Activated CD4-positive, CD25-positive, alpha-beta regulatory T cell treated with anti-CD3 and anti-CD28 coated beads, Interleukin-2, amount 50 U/mL, for 24 hours (primary cell): ENCODE data around the gene SMURF2.
A peak's percentile ranks its signal among the peaks of the same experiment; 100 is the strongest.

Experiments
- ATAC-seq, 2 donors: fragments of 150-1000 bp; cut with Tn5 transposase; one replicate each; pipeline ENCODE4 v1.10.0; 2021; ENCODE audit warnings: mild to moderate bottlenecking in 1 of 2, moderate library complexity in 1 of 2

Gene SMURF2

DNA sequence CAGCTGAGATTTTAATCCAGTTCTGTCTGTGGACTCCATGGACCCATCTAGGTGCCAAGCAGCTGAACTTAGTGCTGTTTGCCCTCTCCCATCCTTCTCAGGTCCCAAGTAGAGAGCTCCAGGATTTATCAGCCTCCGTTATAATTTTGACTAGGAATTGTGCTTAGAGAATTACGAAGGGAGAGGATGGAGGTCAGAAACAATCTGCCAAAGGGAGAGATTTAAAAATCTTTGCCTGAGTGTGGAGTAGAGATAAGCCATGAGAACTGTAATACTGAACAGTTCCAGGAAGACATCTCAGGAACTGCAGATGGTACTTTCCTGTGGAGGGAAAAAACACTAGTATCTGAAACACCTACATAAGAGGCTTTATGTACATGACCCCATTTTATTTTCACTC, 128.3 kb downstream of the SMURF2 start:
- no peak for ATAC-seq

DNA sequence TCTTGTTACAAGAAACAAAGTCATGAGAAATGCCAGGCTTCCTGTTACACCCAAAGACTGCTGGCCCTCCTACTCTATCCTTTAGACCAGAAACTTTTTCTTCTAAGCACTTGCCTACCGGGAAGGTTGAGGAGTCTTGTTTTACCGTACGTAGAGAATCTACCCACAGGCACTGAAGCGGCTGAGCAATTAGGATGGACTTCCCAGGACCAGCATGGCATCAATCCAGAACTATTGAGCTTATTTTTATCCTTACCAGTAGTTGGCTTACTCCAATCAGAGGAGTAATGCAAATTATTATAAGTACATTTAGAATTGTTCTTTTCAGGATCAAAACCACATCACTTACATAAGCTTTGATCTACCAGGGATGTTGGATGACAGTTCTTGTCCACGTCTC, 129.7 kb downstream of the SMURF2 start:
- ATAC-seq: no peak

- ATAC-seq: no peak
Observed at GRCh38 chr17:64531955-64532371, 130.1 kb downstream of the SMURF2 start.

DNA sequence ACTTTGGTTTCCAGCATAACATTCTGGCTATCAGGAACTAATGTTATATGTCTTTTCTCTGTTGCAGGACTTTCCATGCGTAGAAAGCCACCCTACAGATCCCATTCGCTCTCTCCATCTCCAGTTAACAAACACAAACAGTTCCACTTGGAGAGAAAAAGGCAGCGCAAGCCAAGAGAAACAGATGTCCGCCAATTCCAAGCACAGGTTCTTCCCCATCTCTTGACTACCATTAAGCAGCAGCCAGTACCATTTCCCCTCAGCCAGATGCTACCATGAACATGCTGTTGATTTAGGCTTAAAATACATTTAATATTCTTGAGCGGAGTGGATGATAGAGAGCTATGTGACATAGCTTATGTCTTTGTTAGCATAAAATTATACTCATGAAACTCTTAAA, 132.9 kb downstream of the SMURF2 start:
- ATAC-seq: no peak

DNA sequence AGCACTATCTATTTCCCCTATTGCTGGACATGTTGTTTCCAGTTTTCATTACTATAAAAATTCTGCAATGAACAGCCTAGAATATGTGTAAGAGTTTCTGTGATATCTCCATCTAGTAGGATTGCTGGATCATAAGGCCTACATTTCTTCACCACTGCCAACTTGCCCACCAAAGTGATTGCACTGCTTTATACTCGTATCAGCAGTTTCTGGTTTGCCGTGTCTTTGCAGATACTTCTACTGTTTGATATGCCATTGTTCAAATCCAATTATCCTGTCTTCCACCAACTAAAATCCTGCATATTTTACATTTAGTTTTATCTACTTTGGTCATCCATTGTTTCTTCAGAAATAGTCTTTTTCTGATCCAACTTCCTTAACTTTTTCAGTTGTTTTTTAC, 134.2 kb downstream of the SMURF2 start:
- ATAC-seq: no peak

- ATAC-seq: no peak
Observed at GRCh38 chr17:64520359-64520758, 141.7 kb downstream of the SMURF2 start.

DNA sequence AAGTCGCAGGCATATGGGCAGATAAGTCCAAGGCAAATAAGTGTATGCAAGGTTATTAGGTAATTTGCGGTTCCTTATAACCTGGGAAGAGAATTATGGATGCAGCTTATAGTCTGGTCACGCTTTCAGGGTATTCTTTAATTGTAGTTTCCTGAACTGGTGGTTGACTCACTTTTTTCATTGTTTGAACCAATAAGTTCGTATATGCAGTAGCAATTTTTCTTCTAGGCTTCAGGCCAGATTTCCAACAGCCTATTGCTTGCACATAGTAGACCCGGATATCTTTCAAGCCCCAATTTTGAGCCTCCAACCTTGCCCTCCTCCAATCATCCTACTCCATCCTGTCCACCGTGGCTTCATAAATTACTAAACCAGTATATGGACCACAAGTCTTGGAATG, 142.5 kb downstream of the SMURF2 start:
- ATAC-seq: no peak

DNA sequence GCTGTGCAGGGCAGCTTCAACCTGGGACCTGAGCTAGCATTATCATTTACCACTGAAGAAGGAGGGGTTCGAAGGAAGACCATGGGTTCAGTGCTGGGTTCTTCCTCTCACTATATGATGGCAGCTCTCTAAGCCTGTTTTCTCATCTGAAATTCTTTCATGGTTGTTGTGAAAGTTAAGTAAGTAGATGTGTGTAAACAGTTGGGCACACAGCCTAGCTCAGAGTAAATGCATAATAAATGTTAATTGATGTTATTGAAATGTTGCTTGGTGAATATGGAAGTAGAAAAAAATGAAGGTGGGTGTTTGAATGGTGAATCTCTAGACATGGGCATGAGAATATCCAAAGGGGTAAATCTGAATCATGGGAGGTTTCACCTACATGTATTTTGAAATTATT, 146.3 kb downstream of the SMURF2 start:
- ATAC-seq: no peak

DNA sequence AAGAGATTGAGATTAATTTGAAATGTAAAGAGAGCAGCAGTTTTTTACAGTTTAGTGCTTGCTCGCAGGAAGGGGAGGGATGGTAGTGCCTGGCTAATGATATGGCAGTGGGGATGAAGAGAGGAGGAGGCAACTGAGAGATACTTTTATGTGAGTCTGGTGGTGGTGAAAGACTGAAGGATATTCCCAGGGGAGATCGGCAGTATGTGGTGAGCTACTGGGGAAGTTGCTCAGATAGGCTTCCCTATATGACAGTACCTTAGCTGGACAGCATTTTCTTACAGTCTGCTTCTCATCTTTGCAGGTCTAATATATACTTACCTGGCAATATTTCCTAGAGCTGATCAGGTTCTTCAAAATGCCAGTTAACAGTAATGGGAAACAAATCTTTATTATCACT, 146.7 kb downstream of the SMURF2 start:
- no peak for ATAC-seq

GRCh38 chr17:64509179-64509578, 152.9 kb downstream of the SMURF2 start:
- no peak for ATAC-seq

- ATAC-seq: no peak
Observed at GRCh38 chr17:64508683-64509082, 153.4 kb downstream of the SMURF2 start.

- ATAC-seq: peak; percentile 18 to 19
Observed at GRCh38 chr17:64507413-64507782, 154.7 kb downstream of the SMURF2 start.

DNA sequence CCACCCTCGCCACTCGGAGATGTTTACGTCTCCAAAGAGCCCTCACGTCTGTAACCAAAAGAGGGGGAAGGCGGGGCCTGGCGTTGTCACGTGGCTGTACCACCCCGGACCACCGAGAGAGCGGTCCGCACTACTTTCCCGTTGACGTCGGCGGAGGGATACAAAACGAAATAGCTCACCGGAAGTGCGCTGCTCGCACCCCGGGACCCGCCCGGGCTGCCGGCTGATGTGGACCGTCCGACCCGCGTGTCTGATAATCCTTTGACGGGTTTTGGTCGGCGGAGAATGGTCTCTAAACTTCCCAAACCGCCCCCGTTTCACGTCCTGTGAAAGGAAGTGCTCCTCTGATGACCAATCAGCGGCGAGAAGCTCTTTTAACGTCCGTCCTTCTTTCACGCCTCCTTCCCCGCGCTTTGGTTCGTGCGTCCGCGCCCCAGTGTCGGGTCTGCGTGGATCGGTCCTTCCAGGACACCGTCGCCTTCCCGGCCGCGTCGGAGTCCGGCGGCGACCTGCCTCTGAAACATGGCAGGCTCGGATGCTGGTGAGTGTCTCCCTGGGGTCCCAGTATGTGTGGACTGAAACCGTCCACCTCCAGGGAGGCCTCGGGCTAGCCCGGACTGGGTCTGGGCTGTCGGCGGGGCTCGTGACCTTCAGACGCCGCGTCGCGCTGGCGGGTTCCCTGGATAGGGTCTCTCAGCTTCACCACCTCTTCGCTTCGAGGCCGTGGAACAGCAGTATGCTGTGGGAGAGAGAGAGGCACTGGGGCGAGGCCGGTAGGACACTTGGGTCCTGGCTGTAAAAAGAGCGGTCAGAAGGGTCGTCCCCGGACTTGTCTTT, 155.3 kb downstream of the SMURF2 start, which contains the start of gene CEP95:
CEP95 (plus strand) TSS at position 402 of the 837 bp plus-strand sequence; CDS start at position 523, 121 bp downstream.
- ATAC-seq: peak; percentile 58 to 63

DNA sequence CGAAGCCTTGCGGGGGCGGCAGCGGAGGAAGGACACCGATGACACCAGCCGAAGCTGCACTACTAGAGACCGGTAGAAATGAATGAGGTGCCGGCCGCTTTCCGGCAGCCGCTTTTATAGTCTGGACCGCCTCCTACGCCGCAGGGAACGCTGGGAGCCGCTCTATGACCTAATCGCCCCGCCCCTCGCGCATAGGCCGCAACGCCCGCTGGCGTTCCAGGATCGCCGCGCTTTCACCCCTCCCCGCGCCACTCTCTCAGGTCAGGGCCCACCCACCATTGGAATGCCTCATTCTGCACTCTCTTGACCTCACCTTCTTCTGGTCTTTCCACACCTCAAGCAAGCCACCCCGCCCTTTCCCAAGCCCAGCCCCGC, 155.9 kb downstream of the SMURF2 start, which contains the start of gene DDX5:
DDX5 (minus strand) TSS at position 89 of the 375 bp plus-strand sequence. CDS start 170 bp downstream, outside the sequence.
- peak; percentile 57 to 63 for ATAC-seq

GRCh38 chr17:64505340-64506200, 156.5 kb downstream of the SMURF2 start:
- ATAC-seq: peak; percentile 34 to 36

- peak; percentile 44 to 45 for ATAC-seq
Observed at GRCh38 chr17:64504769-64505339, 157.3 kb downstream of the SMURF2 start.

DNA sequence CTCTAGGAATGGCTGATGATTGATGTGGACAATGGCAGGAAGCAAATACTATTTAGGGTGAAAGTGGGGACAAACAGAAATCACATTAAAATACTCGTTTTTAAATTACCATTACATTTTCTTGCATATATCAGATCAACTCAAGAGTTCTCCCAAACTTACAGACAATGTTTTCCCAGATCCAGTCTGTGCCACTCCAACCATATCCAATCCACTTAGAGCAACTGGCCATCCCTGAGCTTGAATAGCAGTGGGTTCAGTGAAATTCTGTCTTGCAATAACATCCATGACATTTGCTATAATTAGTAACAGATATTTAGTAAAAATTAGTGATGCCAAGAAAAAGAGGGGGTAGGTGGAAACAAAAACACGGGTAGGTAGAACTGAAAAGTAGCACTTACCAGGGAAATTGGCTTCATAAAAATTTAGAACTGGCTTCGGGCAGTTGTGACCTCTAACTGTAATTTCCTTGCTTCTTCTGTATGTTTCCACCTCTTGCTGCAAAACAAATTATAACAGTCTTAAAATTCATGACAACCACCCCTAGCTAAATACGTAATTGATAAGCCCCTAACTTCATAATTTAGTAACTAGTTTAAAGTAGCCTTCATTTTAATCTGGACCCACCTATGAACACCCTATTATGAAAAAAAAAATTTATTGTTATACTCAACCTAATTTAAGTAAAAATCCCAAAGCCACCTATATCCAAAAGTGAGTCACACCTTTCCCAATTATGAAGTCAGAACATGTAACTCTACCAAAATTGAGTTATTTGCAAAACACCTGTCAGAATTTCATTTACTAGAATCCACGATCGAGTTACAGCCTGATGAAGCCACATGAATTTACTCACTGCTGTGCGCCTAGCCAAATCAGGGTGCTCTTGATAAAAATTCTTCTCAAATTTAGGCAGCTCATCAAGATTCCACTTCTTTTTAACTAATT, 158.0 kb downstream of the SMURF2 start:
- ATAC-seq: no peak

DNA sequence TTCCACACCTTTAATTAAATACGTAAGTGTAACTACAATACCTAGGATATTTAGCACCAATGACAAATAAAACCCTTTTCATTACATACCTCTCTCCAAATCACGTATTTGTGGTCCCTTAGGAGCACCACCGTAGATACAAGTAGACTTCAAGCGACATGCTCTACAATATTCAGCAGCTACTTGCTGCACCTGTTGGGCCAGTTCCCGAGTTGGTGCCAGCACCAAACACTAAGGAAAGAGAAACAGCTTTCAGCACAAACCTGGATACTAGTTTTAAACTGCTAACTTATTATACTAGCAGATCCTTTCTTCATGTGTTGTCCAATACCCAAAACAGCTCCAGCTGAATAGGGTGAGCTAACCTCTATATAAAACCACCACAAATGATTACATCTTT, 158.8 kb downstream of the SMURF2 start:
- no peak for ATAC-seq

DNA sequence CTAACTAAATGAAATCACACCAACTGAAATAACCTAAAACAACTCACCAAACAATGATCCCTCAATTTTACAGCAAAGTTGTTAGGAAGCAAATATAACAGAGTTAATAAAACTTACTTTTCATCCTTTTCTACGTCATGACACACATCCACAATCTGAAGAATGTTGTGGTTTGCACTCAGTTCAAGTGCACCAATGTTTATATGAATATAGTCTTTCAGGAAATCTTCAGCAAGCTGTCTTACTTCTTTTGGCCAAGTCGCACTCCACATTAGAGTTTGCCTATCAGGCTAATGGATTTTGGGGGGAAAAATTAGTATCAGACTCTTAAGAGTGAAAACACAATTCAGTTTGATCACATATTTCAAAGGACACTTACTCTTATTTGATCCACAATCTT, 159.3 kb downstream of the SMURF2 start:
- ATAC-seq: no peak

DNA sequence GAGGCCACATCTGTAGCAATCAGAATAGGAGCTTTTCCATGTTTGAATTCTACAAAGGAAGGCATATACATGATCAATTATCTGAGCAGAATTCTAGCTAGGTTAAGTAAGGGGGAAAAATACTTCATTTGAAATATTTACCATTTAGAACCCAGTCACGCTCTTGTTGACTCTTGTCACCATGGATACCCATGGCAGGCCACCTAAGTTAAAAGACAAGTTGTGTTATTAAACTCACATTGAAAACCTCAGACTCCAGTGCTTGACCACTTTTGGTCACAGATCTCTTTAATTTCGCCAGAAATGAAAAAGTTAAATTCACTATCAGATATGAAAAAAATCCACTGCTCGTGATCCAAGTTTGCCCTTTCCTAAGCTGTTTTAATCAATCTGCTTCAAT, 160.1 kb downstream of the SMURF2 start:
- ATAC-seq: no peak

DNA sequence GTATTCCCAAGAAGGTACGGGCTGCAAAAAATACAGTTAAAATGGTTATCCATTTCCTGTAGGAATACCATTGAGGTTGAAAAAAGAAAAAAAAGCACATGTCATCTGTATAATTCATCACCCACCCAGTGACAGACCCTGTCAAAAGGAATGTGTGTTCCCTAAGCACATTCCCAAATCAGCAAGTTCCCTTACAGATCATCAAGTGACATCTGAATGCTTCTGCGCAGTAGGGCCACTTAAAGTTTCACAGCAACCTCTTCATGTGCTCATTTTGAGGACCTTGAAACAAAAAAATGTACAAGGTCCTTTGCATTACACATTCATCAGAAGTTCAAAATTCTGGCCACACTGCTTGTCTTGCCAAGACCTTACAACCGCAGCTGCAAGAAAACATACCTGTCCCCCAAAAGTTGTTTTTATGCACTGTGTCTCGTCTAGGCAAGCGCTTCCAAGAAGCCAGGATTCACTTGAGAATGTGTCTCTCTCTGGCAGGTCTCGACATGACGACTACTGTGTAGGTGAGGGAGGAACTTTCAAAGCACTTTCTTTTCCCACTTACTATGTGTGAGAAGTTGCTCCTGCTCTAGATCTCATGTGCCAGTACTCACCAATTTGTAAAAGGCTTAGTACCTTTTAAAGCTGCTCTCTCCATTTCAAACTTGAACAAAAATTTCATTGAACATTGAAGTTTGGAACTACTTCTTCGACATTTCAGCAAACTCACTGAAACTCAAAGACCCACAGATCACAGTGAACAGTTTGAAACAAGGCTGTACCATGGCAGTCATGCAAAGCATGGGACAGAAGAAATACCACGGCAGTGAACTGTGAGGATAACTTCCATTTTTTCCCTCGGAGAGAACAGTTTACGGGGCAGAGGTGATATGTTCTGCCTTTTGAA, 161.0 kb downstream of the SMURF2 start:
- ATAC-seq: no peak
